Fibroblast of skin of abdomen (primary cell): ENCODE data around the gene FAM234A. TPM values are rescaled to one million over a fixed set of nuclear protein-coding genes. Genes with fewer than 3 reads are reported as not detected.
"Not testable (repeated sequence)": the region's sequence is repeated elsewhere in the genome, so short reads cannot be mapped to it uniquely, and the experiment has no call there.

Experiments used
- DNase-seq: peaks from one replicate; pipeline ENCODE4 v3.0.0-alpha.2; 2013
- polyA plus RNA-seq, 2 experiments: library from polyadenylated mRNA; unstranded; fragments of 120-200 nt; gene quantifications; one replicate each; pipeline ENCODE4 v1.2.1, GENCODE V29; 2013; ENCODE audit not compliant: insufficient read length in 2 of 2

FAM234A gene, protein sequence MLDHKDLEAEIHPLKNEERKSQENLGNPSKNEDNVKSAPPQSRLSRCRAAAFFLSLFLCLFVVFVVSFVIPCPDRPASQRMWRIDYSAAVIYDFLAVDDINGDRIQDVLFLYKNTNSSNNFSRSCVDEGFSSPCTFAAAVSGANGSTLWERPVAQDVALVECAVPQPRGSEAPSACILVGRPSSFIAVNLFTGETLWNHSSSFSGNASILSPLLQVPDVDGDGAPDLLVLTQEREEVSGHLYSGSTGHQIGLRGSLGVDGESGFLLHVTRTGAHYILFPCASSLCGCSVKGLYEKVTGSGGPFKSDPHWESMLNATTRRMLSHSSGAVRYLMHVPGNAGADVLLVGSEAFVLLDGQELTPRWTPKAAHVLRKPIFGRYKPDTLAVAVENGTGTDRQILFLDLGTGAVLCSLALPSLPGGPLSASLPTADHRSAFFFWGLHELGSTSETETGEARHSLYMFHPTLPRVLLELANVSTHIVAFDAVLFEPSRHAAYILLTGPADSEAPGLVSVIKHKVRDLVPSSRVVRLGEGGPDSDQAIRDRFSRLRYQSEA
- polyA plus RNA-seq (2013, experiment 1 of 2; ENCODE audit: insufficient read length), result 77.3 TPM
- polyA plus RNA-seq (2013, experiment 2 of 2; ENCODE audit: insufficient read length), result 81.2 TPM

- DNase-seq, result peak; percentile 86
These were observed at the start of gene FAM234A for GRCh38 chr16:234468-235305. Gene FAM234A, plus strand, starts transcription at chr16:234821. Its CDS starts 19,593 bp downstream, at chr16:254414.

GRCh38 chr16:185213-185612 is 49.4 kb upstream of the FAM234A start:
- no peak for DNase-seq

DNA sequence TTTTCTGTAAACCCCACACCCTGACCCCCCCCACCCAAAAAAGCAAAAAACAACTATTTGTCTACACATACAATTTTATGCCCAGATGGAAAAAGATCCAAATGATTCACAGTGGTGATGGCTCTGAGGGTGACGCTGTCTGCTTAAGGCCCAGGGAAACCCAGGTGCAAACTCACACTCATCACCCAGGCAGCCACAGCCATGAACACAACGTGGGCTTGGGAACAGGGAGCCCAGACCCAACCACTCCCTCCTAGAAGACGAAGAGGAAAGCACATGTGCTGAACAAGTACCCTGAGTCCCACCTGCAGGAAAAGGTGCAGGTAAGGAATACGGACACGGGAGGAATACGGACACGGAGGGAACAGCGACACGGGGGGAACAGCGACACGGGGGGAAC is 48.9 kb upstream of the FAM234A start:
- no peak for DNase-seq

DNA sequence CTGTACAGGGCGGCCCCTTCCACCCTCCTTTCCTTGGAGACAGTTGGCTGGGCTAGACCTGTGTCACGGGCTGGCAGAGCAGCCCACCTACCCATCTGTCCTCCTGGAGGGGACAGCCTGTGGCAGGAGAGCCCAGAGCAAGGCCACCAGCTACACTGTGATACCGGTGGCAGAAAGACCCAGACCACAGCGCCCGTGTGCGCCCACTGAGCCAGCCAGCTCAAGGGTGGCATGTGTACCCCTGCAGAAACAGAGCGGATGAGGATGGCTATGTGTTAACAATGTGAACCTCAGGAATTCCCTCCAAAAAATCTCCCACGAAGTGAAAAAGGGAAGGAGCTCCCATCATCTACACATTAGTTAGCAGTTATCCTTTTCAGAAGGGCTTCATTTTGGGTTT is 47.3 kb upstream of the FAM234A start:
- DNase-seq, result no peak

- no peak for DNase-seq
These were observed 45.9 kb upstream of the FAM234A start for GRCh38 chr16:188674-189073.

GRCh38 chr16:189604-190186 is 44.9 kb upstream of the FAM234A start:
- DNase-seq, result no peak

- no peak for DNase-seq
These were observed 42.8 kb upstream of the FAM234A start for GRCh38 chr16:191831-192230.

GRCh38 chr16:192686-193085 is 41.9 kb upstream of the FAM234A start:
- DNase-seq, result no peak

GRCh38 chr16:193441-193840 is 41.2 kb upstream of the FAM234A start:
- no peak for DNase-seq

DNA sequence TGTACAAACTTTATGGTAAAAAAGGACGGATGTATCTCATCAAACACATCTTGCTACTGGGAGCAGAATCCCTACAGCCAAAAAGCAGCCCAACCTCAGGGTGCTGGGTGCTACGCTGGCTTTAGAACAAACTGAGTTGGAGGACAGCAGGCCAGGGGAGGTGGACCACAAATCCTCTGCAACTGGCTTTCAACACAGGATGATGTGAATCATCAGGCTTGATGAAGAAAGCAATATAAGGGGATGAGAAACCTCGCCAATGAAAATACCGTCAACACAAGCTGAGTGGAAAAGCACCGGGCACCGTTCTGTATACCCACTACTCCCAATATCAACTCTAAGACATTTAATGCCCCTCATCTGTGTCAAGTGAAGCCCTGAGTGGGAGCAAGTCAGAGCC is 40.1 kb upstream of the FAM234A start:
- no peak for DNase-seq

- peak; percentile 50 for DNase-seq
These were observed 34.2 kb upstream of the FAM234A start for GRCh38 chr16:200388-200787.

- DNase-seq, result no peak
These were observed 31.4 kb upstream of the FAM234A start for GRCh38 chr16:203246-203645.

- DNase-seq, result not testable (repeated sequence)
These were observed 30.6 kb upstream of the FAM234A start for GRCh38 chr16:204046-204445.

GRCh38 chr16:209359-209758 is 25.3 kb upstream of the FAM234A start:
- not testable (repeated sequence) for DNase-seq

DNA sequence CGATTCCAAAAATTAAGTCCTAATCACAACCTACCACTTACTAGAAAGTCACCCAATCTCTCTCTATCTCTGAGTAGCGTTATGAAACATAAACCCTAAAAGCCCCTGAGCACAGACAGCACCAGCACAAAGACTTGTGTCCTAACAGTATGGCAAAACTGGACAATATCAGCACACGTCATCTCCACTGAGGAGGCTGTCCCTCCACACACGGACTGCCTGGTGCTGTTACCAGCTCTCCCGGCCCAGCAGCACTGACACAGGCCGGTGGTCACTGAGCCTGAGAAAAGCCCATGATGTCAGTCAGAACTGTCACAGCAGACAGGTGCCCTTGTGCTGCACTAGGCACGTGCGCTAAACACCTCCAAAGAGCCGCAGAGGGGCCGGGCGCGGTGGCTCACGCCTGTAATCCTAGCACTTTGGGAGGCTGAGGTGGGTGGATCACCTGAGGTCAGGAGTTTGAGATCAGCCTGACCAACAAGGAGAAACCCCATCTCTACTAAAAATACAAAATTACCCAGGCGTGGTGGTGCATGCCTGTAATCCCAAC is 22.9 kb upstream of the FAM234A start:
- DNase-seq, result not testable (repeated sequence)

GRCh38 chr16:212999-213398 is 21.6 kb upstream of the FAM234A start:
- DNase-seq, result no peak

GRCh38 chr16:220021-220420 is 14.6 kb upstream of the FAM234A start:
- DNase-seq, result no peak

DNA sequence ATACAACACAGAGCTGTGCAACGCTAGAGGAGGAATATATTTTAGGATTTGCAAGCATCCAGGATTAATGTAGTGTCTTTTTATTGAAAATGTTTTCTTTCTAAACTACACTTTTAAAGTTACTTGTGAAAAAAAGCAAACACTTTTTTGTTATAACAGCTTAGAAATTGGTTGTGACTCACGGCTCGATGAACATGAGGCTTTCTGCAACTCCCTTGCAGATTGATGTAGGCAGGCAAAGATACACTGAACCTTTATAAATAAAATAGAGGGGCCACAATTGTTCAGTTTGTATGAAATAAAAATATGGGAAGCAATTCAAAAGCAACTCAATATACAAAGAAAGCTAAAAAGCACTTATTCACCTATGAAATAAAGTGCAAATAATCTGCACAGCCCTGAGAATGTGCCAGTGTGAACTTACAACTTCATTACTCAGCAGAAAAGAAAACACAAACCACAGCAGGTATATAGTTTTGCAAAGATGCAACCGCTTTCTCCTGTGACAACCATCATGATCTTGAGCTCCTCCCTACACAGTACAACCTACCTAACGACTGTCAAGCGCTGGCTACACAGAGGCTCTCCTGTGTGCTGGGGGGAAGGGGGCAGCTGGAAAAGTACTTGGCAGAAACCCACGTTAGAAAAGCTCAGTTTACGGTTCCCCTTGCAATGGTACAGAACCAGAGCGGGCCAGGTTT is 6.3 kb upstream of the FAM234A start:
- peak; percentile 6 for DNase-seq

GRCh38 chr16:228852-229730 is 5.5 kb upstream of the FAM234A start, which contains the start of gene LUC7L:
Gene LUC7L, minus strand, starts transcription at chr16:229449. Its CDS starts 110 bp downstream, at chr16:229339.
- peak; percentile 86 for DNase-seq

DNA sequence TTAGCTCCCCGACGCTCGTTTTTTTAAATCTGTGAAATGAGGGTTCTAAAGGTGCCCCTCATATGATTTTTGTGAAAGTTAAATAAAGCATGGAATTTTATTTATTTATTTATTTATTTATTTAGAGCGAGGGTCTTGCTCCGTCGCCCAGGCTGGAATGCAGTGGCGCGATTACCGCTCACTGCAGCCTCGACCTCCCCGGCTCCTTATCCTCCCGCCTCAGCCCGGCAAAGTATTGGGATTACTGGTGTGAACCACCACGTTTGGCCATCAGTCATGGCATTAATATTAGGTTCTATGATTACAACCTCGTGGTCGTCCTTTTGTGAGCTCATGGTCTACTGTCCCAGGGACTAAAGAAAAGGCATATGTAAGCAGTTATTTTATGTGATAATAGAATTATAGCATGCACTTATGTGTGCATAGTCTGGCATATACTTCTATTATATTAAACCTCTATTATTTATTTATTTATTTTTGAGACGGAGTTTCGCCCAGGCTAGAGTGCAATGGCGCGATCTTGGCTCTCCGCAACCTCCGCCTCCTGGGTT is 4.8 kb upstream of the FAM234A start:
- no peak for DNase-seq
